HCEC 1CT (cell line): ENCODE data around the gene C12orf75.
"Not testable (repeated sequence)": the region's sequence is repeated elsewhere in the genome, so short reads cannot be mapped to it uniquely, and the experiment has no call there.

ENCODE experiments used
- DNase-seq: peaks from one replicate; pipeline ENCODE4 v3.0.0-alpha.2; 2017

The C12orf75 gene

GRCh38 chr12:105382771-105383622 is 52.5 kb downstream of the C12orf75 start:
- DNase-seq, result peak; percentile 67

- no peak for DNase-seq
Observed at GRCh38 chr12:105384220-105384619, 53.7 kb downstream of the C12orf75 start.

GRCh38 chr12:105384916-105385535 is 54.5 kb downstream of the C12orf75 start:
- no peak for DNase-seq

- DNase-seq, result no peak
Observed at GRCh38 chr12:105386431-105386830, 55.9 kb downstream of the C12orf75 start.

- DNase-seq, result no peak
Observed at GRCh38 chr12:105391231-105391630, 60.7 kb downstream of the C12orf75 start.

GRCh38 chr12:105393587-105393986 is 63.1 kb downstream of the C12orf75 start:
- DNase-seq, result peak; percentile 18

GRCh38 chr12:105396024-105396423 is 65.5 kb downstream of the C12orf75 start:
- no peak for DNase-seq

- DNase-seq, result no peak
Observed at GRCh38 chr12:105396983-105397382, 66.5 kb downstream of the C12orf75 start.

- no peak for DNase-seq
Observed at GRCh38 chr12:105398930-105399329, 68.4 kb downstream of the C12orf75 start.

- no peak for DNase-seq
Observed at GRCh38 chr12:105399428-105400081, 69.1 kb downstream of the C12orf75 start.

GRCh38 chr12:105400227-105400626 is 69.7 kb downstream of the C12orf75 start:
- DNase-seq, result no peak

GRCh38 chr12:105401198-105401597 is 70.7 kb downstream of the C12orf75 start:
- no peak for DNase-seq

GRCh38 chr12:105402366-105402765 is 71.9 kb downstream of the C12orf75 start:
- no peak for DNase-seq

GRCh38 chr12:105403095-105403494 is 72.6 kb downstream of the C12orf75 start:
- DNase-seq, result no peak

GRCh38 chr12:105404134-105404533 is 73.6 kb downstream of the C12orf75 start:
- not testable (repeated sequence) for DNase-seq

GRCh38 chr12:105406497-105406896 is 76.0 kb downstream of the C12orf75 start:
- DNase-seq, result no peak

- DNase-seq, result no peak
Observed at GRCh38 chr12:105409279-105409678, 78.8 kb downstream of the C12orf75 start.

- DNase-seq, result no peak
Observed at GRCh38 chr12:105409801-105410471, 79.4 kb downstream of the C12orf75 start.

GRCh38 chr12:105413911-105414487 is 83.5 kb downstream of the C12orf75 start:
- no peak for DNase-seq

GRCh38 chr12:105417732-105418131 is 87.2 kb downstream of the C12orf75 start:
- no peak for DNase-seq

GRCh38 chr12:105418229-105418628 is 87.7 kb downstream of the C12orf75 start:
- peak; percentile 75 for DNase-seq

GRCh38 chr12:105418821-105419291 is 88.4 kb downstream of the C12orf75 start:
- peak; percentile 3 for DNase-seq

GRCh38 chr12:105419606-105420005 is 89.1 kb downstream of the C12orf75 start:
- no peak for DNase-seq
